Dedifferentiated amniotic fluid mesenchymal stem cell (primary cell): Measurements from ENCODE around the gene TEX22.

Experiments
- DNase-seq: peaks from one replicate; pipeline ENCODE4 v3.0.0-alpha.2; 2016; ENCODE audit errors: extremely low spot score

The TEX22 gene

GRCh38 chr14:105455766-105456660 lies 57.7 kb downstream of the TEX22 start:
- DNase-seq, result no peak

- no peak for DNase-seq
These were observed 58.6 kb downstream of the TEX22 start for GRCh38 chr14:105456736-105457617.

- DNase-seq, result no peak
These were observed 59.7 kb downstream of the TEX22 start for GRCh38 chr14:105458010-105458409.

- DNase-seq, result no peak
These were observed 60.2 kb downstream of the TEX22 start for GRCh38 chr14:105458571-105458970.

GRCh38 chr14:105460116-105460515 lies 61.8 kb downstream of the TEX22 start:
- no peak for DNase-seq

GRCh38 chr14:105460616-105461015 lies 62.3 kb downstream of the TEX22 start:
- DNase-seq, result no peak

GRCh38 chr14:105461903-105462302 lies 63.6 kb downstream of the TEX22 start:
- DNase-seq, result no peak
